ENCODE measurements around the gene SLC35B2. TPM values are rescaled to one million over a fixed set of nuclear protein-coding genes. Genes with fewer than 3 reads are reported as not detected.

SLC35B2 gene
- polyA plus RNA-seq, 1 of the 3 experiments (the other 2 are of a cell fraction): 125 TPM

- Histone ChIP-seq H3K4me2 (no peak overlapping the region), H3K27me3 (ENCODE audit: insufficient read depth) (peaks cover 36% of the 10 kb centered on the region), H3K4me3 (ENCODE audit: low read depth in 2 of 2, low read length in 1 of 2) (no peak overlapping the region), H3K9ac (no peak overlapping the region), H3K9me3 (no peaks in the 10 kb centered on the region), H3K4me1 (ENCODE audit: control insufficient read depth in 1 of 2, insufficient read depth in 2 of 2, low read depth in 1 of 2, low read length in 1 of 2) (peaks cover 0 to 21% of the 10 kb centered on the region in 2 experiments; a peak in 1 of 4 replicates), H3K79me2 (ENCODE audit: insufficient read depth) (no peaks in the 10 kb centered on the region), H3F3A (replicated peaks; ENCODE audit: insufficient read depth) (peaks cover 7% of the 10 kb centered on the region), H2AFZ (ENCODE audit: low read depth) (no peak overlapping the region), H3K36me3 (replicated peaks in 1 of 2; ENCODE audit: control insufficient read depth in 1 of 2, insufficient read depth in 2 of 2, low read length in 1 of 2) (no peaks in the 10 kb centered on the region), H4K20me1 (ENCODE audit: insufficient read depth) (no peaks in the 10 kb centered on the region), H3K9me2 (no peaks in the 10 kb centered on the region), H3K27ac (ENCODE audit: low read depth in 2 of 2, low read length in 1 of 2) (no peak overlapping the region)
- ChIA-PET POLR2A (no interaction called here), CTCF (interaction anchor here (7.2 to 9.1 kb wide), 2 partner anchors 30 to 64 kb away, joined by 220 to 238 read pairs; no protein-coding TSS in a partner anchor)
- TF ChIP-seq REST (IDR thresholded peaks at IDR 0.05; ENCODE audit: low read depth, low read length) (no peak), FOXJ3 (CRISPR knock-in tag; IDR thresholded peaks at IDR 0.05) (no peak), EZH2phosphoT487 (IDR thresholded peaks at IDR 0.05; ENCODE audit: borderline replicate concordance, low read depth) (no peak), RFX5 (IDR thresholded peaks at IDR 0.05; ENCODE audit: low read length) (no peak), EP300 (IDR thresholded peaks at IDR 0.05; ENCODE audit: borderline replicate concordance in 1 of 2, low read depth in 1 of 2, low read length in 1 of 2) (no peak), SMC3 (IDR thresholded peaks at IDR 0.05; ENCODE audit: low read depth, low read length) (no peak)
- 93% methylated on average over 3 of the region's 3 CpGs for WGBS (ENCODE audit: low lambda C conversion rate)
- peak; percentile 16 for DNase-seq
These were observed 14.6 kb upstream of the SLC35B2 start for GRCh38 chr6:44271914-44272313.

GRCh38 chr6:44271406-44271723, 14.0 kb upstream of the SLC35B2 start:
- Histone ChIP-seq H2AFZ (ENCODE audit: low read depth) (no peak overlapping the region), H4K20me1 (ENCODE audit: insufficient read depth) (no peaks in the 10 kb centered on the region), H3K4me3 (ENCODE audit: low read depth in 2 of 2, low read length in 1 of 2) (peak overlapping the region in 1 of 2 experiments; percentile 51; a peak in 2 of 4 replicates), H3K27me3 (ENCODE audit: insufficient read depth) (peaks cover 36% of the 10 kb centered on the region), H3K4me1 (ENCODE audit: control insufficient read depth in 1 of 2, insufficient read depth in 2 of 2, low read depth in 1 of 2, low read length in 1 of 2) (peaks cover 0 to 21% of the 10 kb centered on the region in 2 experiments; a peak in 1 of 4 replicates), H3K4me2 (no peak overlapping the region), H3K36me3 (replicated peaks in 1 of 2; ENCODE audit: control insufficient read depth in 1 of 2, insufficient read depth in 2 of 2, low read length in 1 of 2) (no peaks in the 10 kb centered on the region), H3K27ac (ENCODE audit: low read depth in 2 of 2, low read length in 1 of 2) (peak overlapping the region in 1 of 2 experiments; percentile 11; a peak in 1 of 4 replicates), H3F3A (replicated peaks; ENCODE audit: insufficient read depth) (peaks cover 7% of the 10 kb centered on the region), H3K9ac (no peak overlapping the region), H3K9me2 (no peaks in the 10 kb centered on the region), H3K79me2 (ENCODE audit: insufficient read depth) (no peaks in the 10 kb centered on the region), H3K9me3 (no peaks in the 10 kb centered on the region)
- WGBS (ENCODE audit: low lambda C conversion rate): 90% methylated on average over 4 of the region's 6 CpGs
- ChIA-PET CTCF (interaction anchor here (0.6 to 9.1 kb wide), 7 partner anchors 15 to 204 kb away, joined by 3 to 238 read pairs (median 14); partner anchors contain the start of genes AARS2, SLC35B2 and SPATS1), POLR2A (interaction anchor here (1.2 to 2.3 kb wide), 6 partner anchors 14 to 71 kb away, joined by 3 to 10 read pairs (median 8); partner anchors contain the start of genes HSP90AB1, SLC35B2 and SPATS1)
- no peak for DNase-seq
- TF ChIP-seq IRF3 (IDR thresholded peaks at IDR 0.05; ENCODE audit: low read depth, low read length) (no peak), SMC3 (IDR thresholded peaks at IDR 0.05; ENCODE audit: low read depth, low read length) (no peak), EP300 (IDR thresholded peaks at IDR 0.05; ENCODE audit: borderline replicate concordance in 1 of 2, low read depth in 1 of 2, low read length in 1 of 2) (no peak), TCF12 (IDR thresholded peaks at IDR 0.05) (no peak), REST (IDR thresholded peaks at IDR 0.05; ENCODE audit: low read depth, low read length) (no peak), FOXM1 (IDR thresholded peaks at IDR 0.05; ENCODE audit: low read depth) (no peak), SIN3A (IDR thresholded peaks at IDR 0.05; ENCODE audit: borderline replicate concordance, low read depth, low read length) (no peak), RCOR1 (IDR thresholded peaks at IDR 0.05; ENCODE audit: low read length) (no peak), FOSL2 (IDR thresholded peaks at IDR 0.05; ENCODE audit: borderline replicate concordance, low read depth) (no peak), PBX3 (IDR thresholded peaks at IDR 0.05) (no peak), GABPA (IDR thresholded peaks at IDR 0.05; ENCODE audit: low read depth) (no peak), RXRA (IDR thresholded peaks at IDR 0.05; ENCODE audit: borderline replicate concordance, low read depth) (no peak), JUND (IDR thresholded peaks at IDR 0.05) (no peak), ELF1 (IDR thresholded peaks at IDR 0.05) (no peak)
